Left cardiac atrium (tissue), 4 donors: ENCODE results near the gene ZNF324. TPM values are rescaled to one million over a fixed set of nuclear protein-coding genes. Genes with fewer than 3 reads are reported as not detected.
A peak's percentile ranks its signal among the peaks of the same experiment; 100 is the strongest.
"Not testable (repeated sequence)": the region's sequence is repeated elsewhere in the genome, so short reads cannot be mapped to it uniquely, and the experiment has no call there.

Source experiments
- ATAC-seq, 2 donors: fragments of 200-7000 bp; cut with Tn5 transposase; one replicate each; pipeline ENCODE4 v1.9.1; 2020; ENCODE audit warnings: mild to moderate bottlenecking in 2 of 2, moderate library complexity in 2 of 2
- DNase-seq: peaks from one replicate; pipeline ENCODE4 v3.0.0-alpha.2; 2020
- intact Hi-C, 2 donors: fragments of 100-400 bp; cut with DNase I; formaldehyde crosslinking; loops; one replicate each; pipeline versions ENCODE4 v1.14.1 to v1.15.1; 2022 to 2023
- total RNA-seq, 2 donors: library from RNA; stranded (reverse); fragmentation: NEBNext Ultra II Directional; extraction: Animal tissue kit (Norgen Biotek cat#: 25700); gene quantifications; one replicate each; pipeline ENCODE4 v1.2.1, GENCODE V29; 2021
- donor health status: DM: no; HTN: yes; CAD: no.
- donor health status: DM: no; HTN: yes; CAD: no; lungs with severe emphysema.
- donor health status: DM: yes; HTN: yes; CAD: no.
- donor health status: Dilated cardiomyopathy.

Gene ZNF324
- total RNA-seq, 2 donors from 2014 or later, result 4.4 to 6.1 TPM

- no peak for DNase-seq
- no peak for ATAC-seq
- intact Hi-C loops, result no loop called here
Observed at GRCh38 chr19:58492265-58492664, 25.4 kb downstream of the ZNF324 start.

GRCh38 chr19:58497634-58498170 lies 30.8 kb downstream of the ZNF324 start:
- ATAC-seq (no peak), DNase-seq (no peak)
- intact Hi-C loops, result no loop called here

DNA sequence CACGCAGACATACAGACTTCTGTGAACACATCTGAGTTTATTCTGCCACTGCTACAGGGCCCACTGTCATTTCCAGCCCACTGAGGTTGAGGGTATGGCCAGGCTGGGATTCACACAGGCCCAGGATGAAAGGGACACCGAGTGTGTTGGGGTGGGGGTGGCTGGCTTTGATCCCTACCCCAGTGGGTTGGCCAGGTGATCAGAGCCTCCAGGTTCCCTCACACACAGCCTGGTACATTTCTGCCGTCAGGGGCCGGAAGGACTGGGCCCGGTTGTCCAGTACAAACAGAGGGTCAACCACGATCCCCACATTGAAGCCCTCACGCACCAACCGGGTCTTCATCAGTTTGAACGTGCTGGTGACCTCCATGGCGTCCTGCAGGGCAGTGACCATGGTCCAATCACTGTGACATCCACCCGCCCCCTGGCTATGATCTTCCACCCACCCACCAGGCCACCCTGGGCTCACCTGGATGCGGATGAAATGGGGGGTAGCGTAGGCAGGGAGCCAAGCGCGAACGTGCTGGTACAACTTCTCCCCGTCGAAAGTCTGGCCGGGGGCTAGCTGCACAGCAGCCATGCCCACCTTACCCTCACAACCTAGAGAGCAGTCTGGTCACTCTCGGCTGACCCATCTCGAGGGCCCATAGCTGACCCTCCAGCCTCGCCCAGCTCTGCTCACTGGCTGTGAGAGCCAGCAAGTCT lies 31.6 kb downstream of the ZNF324 start:
- ATAC-seq (peak in 1 of 2 donors; percentile 8), DNase-seq (no peak)
- intact Hi-C loops, result no loop called here

DNA sequence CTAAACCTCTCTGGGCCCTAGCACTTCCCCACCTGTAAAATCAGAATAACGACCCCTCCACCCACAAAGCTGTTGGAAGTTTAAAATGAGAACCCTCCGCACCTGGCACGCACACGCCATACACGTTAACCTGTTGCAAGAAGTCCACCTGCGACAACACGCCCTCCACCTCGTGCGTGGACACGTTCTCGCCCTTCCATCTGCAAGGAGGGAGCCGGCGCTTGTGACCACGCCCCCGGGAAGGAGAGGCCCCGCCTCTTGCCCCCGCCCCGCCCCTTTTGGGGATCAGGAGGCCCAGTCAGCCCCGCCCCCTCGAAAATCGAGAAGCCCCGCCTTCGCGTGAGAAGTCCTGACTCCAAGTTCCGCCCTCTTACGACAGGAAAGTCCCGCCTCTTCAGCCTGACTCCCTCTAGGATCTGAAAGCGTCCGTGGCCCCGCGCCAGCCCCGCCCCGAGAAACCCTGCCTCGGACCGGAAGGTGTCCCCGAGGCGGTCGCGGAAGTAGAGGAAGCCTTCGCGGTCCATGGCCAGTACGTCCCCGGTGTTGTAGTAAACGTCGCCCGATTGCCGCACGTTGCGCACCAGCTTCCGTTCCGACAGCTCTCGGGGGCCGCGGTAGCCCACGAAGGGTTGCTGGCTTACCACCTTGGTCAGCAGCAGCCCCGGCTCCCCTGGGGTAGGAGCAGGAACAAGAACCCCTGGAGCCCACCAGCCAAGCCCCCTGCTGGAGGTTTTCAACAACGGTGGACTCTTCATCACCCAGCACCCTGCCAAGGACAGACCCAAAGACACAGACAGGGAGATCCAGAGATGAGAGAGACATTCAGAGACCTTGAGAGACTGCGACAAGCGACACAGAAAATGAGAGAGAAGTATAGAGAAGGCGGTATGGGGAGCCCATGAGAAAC lies 32.4 kb downstream of the ZNF324 start:
- ATAC-seq (peak; percentile 98 to 99), DNase-seq (peak; percentile 100)
- intact Hi-C loops, result no loop called here

GRCh38 chr19:58500242-58500641 lies 33.4 kb downstream of the ZNF324 start:
- DNase-seq (no peak), ATAC-seq (no peak)
- intact Hi-C loops, result no loop called here

- ATAC-seq, DNase-seq, intact Hi-C loops: not testable (repeated sequence)
Observed at GRCh38 chr19:58507602-58508223, 40.8 kb downstream of the ZNF324 start.

GRCh38 chr19:58509731-58510083 lies 42.8 kb downstream of the ZNF324 start:
- DNase-seq (no peak), ATAC-seq (no peak)
- intact Hi-C loops, result no loop called here

- ATAC-seq, result no peak
- DNase-seq, result no peak
- intact Hi-C loops, result no loop called here
Observed at GRCh38 chr19:58510084-58510862, 43.4 kb downstream of the ZNF324 start.

DNA sequence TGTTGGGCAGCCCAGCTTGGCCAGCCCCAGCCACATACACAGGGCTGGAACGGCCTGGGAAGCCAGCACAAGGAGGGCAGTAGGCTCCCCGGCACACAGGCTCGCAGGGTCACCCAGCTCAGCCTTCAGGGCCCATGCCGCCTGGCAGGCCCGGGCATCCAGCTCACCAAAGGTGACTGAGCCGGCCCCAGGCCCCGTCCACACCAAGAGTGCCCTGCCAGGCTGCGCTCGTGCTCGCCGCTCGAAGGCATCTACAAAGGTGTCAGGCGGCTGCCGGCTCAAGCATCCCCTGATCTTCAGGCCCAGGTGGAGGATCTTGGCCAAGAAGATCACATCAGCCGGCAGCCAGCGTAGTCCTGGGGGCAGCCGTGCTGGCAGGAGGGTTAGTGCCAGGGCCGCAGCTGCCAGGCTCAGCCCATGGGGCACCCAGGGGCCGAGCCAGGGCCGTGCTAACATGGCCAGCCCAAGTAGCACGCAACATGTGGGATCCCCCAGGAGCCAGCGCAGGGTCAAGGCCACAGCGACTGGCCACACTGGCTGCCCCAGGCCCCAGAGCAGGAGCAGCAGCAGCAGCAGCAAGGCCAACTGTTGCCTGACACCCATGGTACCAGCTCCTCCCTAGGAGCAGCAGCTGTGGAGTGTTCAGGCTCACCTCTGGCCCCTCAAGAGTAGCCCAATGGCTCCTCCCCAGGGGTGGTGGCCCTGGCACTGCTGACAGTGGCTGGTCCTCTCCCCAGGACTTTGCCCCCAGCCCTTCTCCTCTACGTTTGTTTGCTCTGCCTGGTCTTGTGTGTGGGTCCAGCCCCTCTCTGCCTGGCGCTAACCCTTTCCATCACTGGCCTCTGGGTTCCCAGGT lies 44.7 kb downstream of the ZNF324 start, which contains the start of gene SLC27A5:
Gene SLC27A5, minus strand, starts transcription at position 640 of the 856 bp plus-strand sequence. Its CDS starts 37 bp downstream, at position 603.
- intact Hi-C loops, result no loop called here
- no peak for ATAC-seq
- no peak for DNase-seq

GRCh38 chr19:58513213-58513693 lies 46.4 kb downstream of the ZNF324 start:
- ATAC-seq (peak in 1 of 2 donors; percentile 5), DNase-seq (no peak)
- intact Hi-C loops, result no loop called here

DNA sequence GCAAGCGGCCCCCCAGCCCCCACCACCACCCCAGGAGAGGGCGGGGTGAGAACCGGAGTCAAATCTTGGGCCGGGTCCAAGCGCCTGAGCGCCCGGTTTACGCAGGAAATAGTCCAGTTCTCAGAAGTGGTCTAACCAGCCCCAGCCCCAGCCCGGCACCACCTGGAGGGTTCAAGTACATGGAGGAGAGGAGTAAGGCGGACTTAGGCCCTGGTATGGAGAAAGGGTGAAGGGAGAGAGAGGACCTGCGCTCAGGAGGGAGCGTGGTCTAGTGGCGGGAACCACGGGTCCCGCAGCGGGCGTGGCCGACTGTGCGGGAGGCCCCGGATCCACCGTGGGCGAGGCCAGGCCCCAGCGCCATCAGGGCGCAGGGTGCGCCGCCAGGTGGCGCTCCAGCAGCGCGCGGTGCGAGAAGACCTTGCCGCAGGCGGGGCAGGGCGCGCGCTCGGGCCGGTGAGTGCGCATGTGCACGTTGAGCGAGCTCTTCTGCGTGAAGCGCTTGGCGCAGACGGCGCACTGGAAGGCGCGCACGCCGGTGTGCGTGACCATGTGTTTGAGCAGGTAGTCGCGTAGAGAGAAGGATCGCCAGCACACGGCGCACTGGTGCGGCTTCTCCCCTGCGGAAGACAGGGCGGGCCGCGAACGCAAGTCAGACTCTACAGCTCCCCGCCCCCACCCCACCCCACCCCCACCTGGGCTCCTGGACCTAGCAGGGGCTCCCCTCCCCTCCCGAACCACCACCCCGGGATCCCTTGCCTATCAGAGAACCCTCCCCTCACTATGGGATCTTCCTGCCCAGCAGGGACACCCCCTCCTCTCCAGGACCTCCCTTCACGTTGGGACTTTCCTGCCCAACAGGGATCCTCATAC lies 47.0 kb downstream of the ZNF324 start:
- intact Hi-C loops, result no loop called here
- ATAC-seq (peak; percentile 91 to 94), DNase-seq (peak; percentile 92)

- no peak for DNase-seq
- intact Hi-C loops, result no loop called here
- no peak for ATAC-seq
Observed at GRCh38 chr19:58514564-58515022, 47.7 kb downstream of the ZNF324 start.

DNA sequence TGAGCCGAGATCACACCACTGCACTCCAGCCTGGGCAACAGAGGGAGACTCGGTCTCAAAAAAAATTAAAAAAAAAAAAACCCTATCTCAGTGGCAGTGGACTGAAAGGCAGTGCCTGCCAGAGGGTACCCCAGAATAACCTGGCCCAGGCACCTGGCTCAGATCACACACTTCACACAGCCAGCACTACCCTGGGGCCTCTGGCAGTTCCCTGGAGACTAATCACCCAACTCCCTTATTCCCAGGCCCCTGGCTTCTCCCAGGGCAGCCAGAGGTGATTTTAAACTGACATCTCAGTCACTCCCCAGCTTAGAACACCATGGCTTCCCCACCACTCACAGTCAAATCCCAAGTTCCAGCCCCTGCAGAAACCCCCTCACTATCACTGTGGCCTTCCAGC lies 48.4 kb downstream of the ZNF324 start:
- DNase-seq, result no peak
- intact Hi-C loops, result no loop called here
- ATAC-seq, result no peak

- intact Hi-C loops, result no loop called here
- ATAC-seq (no peak), DNase-seq (no peak)
Observed at GRCh38 chr19:58516246-58516836, 49.5 kb downstream of the ZNF324 start.

DNA sequence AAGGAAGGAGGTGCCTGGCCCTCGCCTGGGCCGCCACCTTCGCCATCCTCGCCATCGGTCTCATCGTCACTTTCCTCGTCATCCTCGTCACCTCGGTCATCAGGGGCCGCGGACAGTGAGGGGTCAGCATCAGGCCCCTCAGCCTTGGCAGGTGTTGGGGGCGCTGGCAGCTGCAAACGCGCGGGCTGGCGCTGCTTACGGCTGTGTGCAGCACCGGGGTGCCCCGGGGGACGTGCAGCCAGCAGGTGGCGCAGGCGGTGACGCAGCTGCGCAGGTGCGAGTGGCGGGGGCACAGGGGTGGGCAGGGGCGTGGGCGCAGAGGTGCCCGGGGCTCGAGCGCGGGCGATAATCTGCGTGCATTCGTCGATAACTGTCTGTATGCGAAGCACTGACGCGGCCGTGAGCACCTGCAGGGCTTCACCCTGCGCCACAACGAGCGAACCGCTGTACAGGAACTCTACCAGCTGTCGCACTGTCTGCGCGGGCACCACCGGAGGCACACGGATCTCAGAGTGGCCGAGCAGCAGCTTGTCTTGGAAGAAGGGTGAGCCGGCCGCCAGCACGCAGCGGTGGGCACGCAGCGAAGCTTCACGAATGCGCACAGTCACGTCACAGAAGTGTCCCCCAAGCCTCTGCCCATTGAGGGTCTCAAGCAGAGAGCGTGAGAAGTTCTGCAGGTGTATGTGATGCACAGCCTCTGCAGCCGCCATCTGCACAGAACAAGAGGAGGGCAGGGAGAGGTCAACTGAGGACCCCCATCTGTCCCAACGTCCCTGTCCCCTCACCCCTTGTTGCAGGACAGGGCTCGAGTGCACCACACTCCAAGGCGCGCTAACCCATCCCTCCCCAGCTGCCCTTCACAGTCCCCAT lies 50.3 kb downstream of the ZNF324 start:
- intact Hi-C loops, result no loop called here
- ATAC-seq (no peak), DNase-seq (no peak)
